NOMO-1 treated with DMSO at 0.1 percent for 48 hours (cell line): ENCODE measurements around the gene MMP25.

Experiments used
- DNase-seq: peaks from one replicate; lab custom pipeline; 2025; ENCODE audit not compliant: unreplicated experiment; lab: John Stamatoyannopoulos, UW

Gene MMP25

GRCh38 chr16:3017344-3017743 lies 29.0 kb upstream of the MMP25 start:
- DNase-seq: no peak

- no peak for DNase-seq
Measured at GRCh38 chr16:3017794-3018506, 28.4 kb upstream of the MMP25 start, which contains the start of gene CLDN6. TSS of gene CLDN6 (minus strand) at chr16:3018183. CDS start at chr16:3016021, 2,162 bp downstream.

- DNase-seq: no peak
Measured at GRCh38 chr16:3019594-3020246, 26.6 kb upstream of the MMP25 start.

- peak; percentile 70 for DNase-seq
Measured at GRCh38 chr16:3020247-3020603, 26.1 kb upstream of the MMP25 start, which contains the start of gene TNFRSF12A. TSS of gene TNFRSF12A (plus strand) at chr16:3020368. CDS start at chr16:3020398, 30 bp downstream.

GRCh38 chr16:3020604-3021448 lies 25.5 kb upstream of the MMP25 start:
- DNase-seq: peak; percentile 24

GRCh38 chr16:3021449-3022207 lies 24.7 kb upstream of the MMP25 start:
- DNase-seq: peak; percentile 58

- DNase-seq: peak; percentile 53
Measured at GRCh38 chr16:3022208-3022683, 24.1 kb upstream of the MMP25 start.

GRCh38 chr16:3022684-3023414 lies 23.5 kb upstream of the MMP25 start:
- no peak for DNase-seq

- DNase-seq: no peak
Measured at GRCh38 chr16:3023415-3023668, 23.0 kb upstream of the MMP25 start.

GRCh38 chr16:3023669-3024478 lies 22.5 kb upstream of the MMP25 start, which contains the start of the genes HCFC1R1 and THOC6:
TSS of gene HCFC1R1 (minus strand) at chr16:3023942. CDS start at chr16:3023941, 1 bp downstream.
TSS of gene THOC6 (plus strand) at chr16:3024035. CDS start at chr16:3024327, 292 bp downstream.
- DNase-seq: peak; percentile 95

- no peak for DNase-seq
Measured at GRCh38 chr16:3025032-3026002, 21.0 kb upstream of the MMP25 start.

GRCh38 chr16:3026003-3026378 lies 20.4 kb upstream of the MMP25 start:
- no peak for DNase-seq

GRCh38 chr16:3026609-3027488 lies 19.5 kb upstream of the MMP25 start:
- no peak for DNase-seq

GRCh38 chr16:3027489-3027795 lies 18.9 kb upstream of the MMP25 start:
- DNase-seq: no peak

- DNase-seq: peak; percentile 48
Measured at GRCh38 chr16:3027983-3028715, 18.2 kb upstream of the MMP25 start.

- no peak for DNase-seq
Measured at GRCh38 chr16:3028716-3029319, 17.5 kb upstream of the MMP25 start.
